Measurements from ENCODE around the gene SNRNP48. TPM values are rescaled to one million over a fixed set of nuclear protein-coding genes. Genes with fewer than 3 reads are reported as not detected.

The SNRNP48 gene
- polyA plus RNA-seq, 2 of the 4 experiments (the other 2 are of a cell fraction), result 13.7 to 13.9 TPM

- ChIA-PET POLR2A (no interaction called here), CTCF (no interaction called here)
- H3K4me3 ChIP-seq, result no peak overlapping the region
- H3K9me3 ChIP-seq, result no peaks in the 10 kb centered on the region
- 81% methylated on average over 12 of the region's 12 CpGs for WGBS (ENCODE audit: missing lambda C conversion rate)
- FAIRE-seq (no peak), DNase-seq (ENCODE audit: low read depth in 1 of 2, low spot score in 1 of 2) (no peak), ATAC-seq (no peak)
- TF ChIP-seq ZNF302 (CRISPR knock-in tag; IDR thresholded peaks at IDR 0.05) (no peak), HDAC2 (IDR thresholded peaks at IDR 0.05) (no peak), SMC3 (IDR thresholded peaks at IDR 0.05) (no peak), PHF8 (IDR thresholded peaks at IDR 0.05; ENCODE audit: borderline replicate concordance, low read depth) (no peak), NR3C1 (IDR thresholded peaks at IDR 0.05) (no peak), HEYL (CRISPR knock-in tag; IDR thresholded peaks at IDR 0.05) (no peak), BCL3 (IDR thresholded peaks at IDR 0.05) (no peak), TFCP2L1 (CRISPR knock-in tag; IDR thresholded peaks at IDR 0.05) (no peak), CBX8 (IDR thresholded peaks at IDR 0.05) (no peak), HOXB5 (CRISPR knock-in tag; IDR thresholded peaks at IDR 0.05) (no peak), FOXS1 (CRISPR knock-in tag; IDR thresholded peaks at IDR 0.05) (no peak)
- TF ChIP-seq, protein P1, sequence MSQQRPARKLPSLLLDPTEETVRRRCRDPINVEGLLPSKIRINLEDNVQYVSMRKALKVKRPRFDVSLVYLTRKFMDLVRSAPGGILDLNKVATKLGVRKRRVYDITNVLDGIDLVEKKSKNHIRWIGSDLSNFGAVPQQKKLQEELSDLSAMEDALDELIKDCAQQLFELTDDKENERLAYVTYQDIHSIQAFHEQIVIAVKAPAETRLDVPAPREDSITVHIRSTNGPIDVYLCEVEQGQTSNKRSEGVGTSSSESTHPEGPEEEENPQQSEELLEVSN (IDR thresholded peaks at IDR 0.05; ENCODE audit: borderline replicate concordance, low read depth), result no peak
- TF ChIP-seq, protein P2, sequence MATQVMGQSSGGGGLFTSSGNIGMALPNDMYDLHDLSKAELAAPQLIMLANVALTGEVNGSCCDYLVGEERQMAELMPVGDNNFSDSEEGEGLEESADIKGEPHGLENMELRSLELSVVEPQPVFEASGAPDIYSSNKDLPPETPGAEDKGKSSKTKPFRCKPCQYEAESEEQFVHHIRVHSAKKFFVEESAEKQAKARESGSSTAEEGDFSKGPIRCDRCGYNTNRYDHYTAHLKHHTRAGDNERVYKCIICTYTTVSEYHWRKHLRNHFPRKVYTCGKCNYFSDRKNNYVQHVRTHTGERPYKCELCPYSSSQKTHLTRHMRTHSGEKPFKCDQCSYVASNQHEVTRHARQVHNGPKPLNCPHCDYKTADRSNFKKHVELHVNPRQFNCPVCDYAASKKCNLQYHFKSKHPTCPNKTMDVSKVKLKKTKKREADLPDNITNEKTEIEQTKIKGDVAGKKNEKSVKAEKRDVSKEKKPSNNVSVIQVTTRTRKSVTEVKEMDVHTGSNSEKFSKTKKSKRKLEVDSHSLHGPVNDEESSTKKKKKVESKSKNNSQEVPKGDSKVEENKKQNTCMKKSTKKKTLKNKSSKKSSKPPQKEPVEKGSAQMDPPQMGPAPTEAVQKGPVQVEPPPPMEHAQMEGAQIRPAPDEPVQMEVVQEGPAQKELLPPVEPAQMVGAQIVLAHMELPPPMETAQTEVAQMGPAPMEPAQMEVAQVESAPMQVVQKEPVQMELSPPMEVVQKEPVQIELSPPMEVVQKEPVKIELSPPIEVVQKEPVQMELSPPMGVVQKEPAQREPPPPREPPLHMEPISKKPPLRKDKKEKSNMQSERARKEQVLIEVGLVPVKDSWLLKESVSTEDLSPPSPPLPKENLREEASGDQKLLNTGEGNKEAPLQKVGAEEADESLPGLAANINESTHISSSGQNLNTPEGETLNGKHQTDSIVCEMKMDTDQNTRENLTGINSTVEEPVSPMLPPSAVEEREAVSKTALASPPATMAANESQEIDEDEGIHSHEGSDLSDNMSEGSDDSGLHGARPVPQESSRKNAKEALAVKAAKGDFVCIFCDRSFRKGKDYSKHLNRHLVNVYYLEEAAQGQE (IDR thresholded peaks at IDR 0.05), result no peak
- TF ChIP-seq, protein P3, sequence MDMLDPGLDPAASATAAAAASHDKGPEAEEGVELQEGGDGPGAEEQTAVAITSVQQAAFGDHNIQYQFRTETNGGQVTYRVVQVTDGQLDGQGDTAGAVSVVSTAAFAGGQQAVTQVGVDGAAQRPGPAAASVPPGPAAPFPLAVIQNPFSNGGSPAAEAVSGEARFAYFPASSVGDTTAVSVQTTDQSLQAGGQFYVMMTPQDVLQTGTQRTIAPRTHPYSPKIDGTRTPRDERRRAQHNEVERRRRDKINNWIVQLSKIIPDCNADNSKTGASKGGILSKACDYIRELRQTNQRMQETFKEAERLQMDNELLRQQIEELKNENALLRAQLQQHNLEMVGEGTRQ (IDR thresholded peaks at IDR 0.05), result no peak
- H3K4me1 ChIP-seq, result peaks cover 7% of the 10 kb centered on the region; the same call in 1 of the 3 replicates
- no peak overlapping the region for H3K27ac ChIP-seq
- H3K4me2 ChIP-seq, result no peak overlapping the region
Observed at GRCh38 chr6:7649037-7649810, 59.2 kb downstream of the SNRNP48 start.

DNA sequence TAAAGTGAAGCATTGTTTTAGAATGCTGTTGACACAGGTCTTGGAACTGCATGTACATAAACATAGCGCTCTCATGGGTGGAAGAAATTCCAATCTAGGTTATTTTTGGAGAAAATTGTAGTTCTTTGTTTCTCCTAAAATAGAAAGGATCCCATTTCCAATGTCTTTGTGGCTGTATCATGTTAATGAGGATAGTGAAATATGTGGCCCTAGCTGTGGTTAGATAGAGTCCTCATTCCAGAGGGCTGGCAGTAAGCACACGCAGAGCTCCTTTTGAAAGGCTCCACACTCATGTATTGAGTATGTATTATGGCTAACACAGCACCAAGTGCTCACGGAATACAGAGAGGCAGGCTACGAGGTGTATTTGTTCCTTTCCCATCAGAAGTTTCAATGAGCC lies 60.9 kb downstream of the SNRNP48 start:
- ChIA-PET POLR2A (no interaction called here), CTCF (no interaction called here)
- Histone ChIP-seq H3K4me1 (no peaks in the 10 kb centered on the region), H3K27ac (no peak overlapping the region), H3K4me3 (no peak overlapping the region), H3K4me2 (no peak overlapping the region), H3K9me3 (no peaks in the 10 kb centered on the region)
- TF ChIP-seq JUN (IDR thresholded peaks at IDR 0.05), result no peak
- no peak for TF ChIP-seq MAFK (IDR thresholded peaks at IDR 0.05; ENCODE audit: partially characterized antibody)
- no peak for TF ChIP-seq RCOR1 (IDR thresholded peaks at IDR 0.05; ENCODE audit: low read depth, low read length)
- no peak for TF ChIP-seq SREBF2 (IDR thresholded peaks at IDR 0.05)
- no peak for TF ChIP-seq ESRRA (IDR thresholded peaks at IDR 0.05; ENCODE audit: borderline replicate concordance, low read length)
- no peak for TF ChIP-seq CEBPB (IDR thresholded peaks at IDR 0.05)
- TF ChIP-seq CTCF (IDR thresholded peaks at IDR 0.05), result no peak
- TF ChIP-seq BHLHE40 (IDR thresholded peaks at IDR 0.05; ENCODE audit: low read depth, low read length), result no peak
- TF ChIP-seq KDM1A (IDR thresholded peaks at IDR 0.05; ENCODE audit: low read depth), result no peak
- no peak for TF ChIP-seq CBX2 (IDR thresholded peaks at IDR 0.05; ENCODE audit: borderline replicate concordance, low read depth)
- no peak for TF ChIP-seq BCL3 (IDR thresholded peaks at IDR 0.05)
- TF ChIP-seq CHD4 (IDR thresholded peaks at IDR 0.05; ENCODE audit: borderline replicate concordance), result no peak
- TF ChIP-seq, protein P4, sequence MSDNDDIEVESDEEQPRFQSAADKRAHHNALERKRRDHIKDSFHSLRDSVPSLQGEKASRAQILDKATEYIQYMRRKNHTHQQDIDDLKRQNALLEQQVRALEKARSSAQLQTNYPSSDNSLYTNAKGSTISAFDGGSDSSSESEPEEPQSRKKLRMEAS (IDR thresholded peaks at IDR 0.05), result no peak
- TF ChIP-seq RAD21 (conservative IDR thresholded peaks at IDR 0.05 in 1 of 2, IDR thresholded peaks at IDR 0.05 in 1 of 2), result no peak
- no peak for TF ChIP-seq TP53 (CRISPR knock-in tag; IDR thresholded peaks at IDR 0.05)
- TF ChIP-seq ZC3H11A (IDR thresholded peaks at IDR 0.05), result no peak
- TF ChIP-seq FOXS1 (CRISPR knock-in tag; IDR thresholded peaks at IDR 0.05), result no peak
- no peak for TF ChIP-seq HEYL (CRISPR knock-in tag; IDR thresholded peaks at IDR 0.05)
- FAIRE-seq (no peak), ATAC-seq (no peak), DNase-seq (ENCODE audit: low read depth in 1 of 2, low spot score in 1 of 2) (no peak)
- WGBS (ENCODE audit: missing lambda C conversion rate), result 87% methylated on average over 4 of the region's 4 CpGs
